Stimulated activated CD4-positive, alpha-beta T cell treated with anti-CD3 and anti-CD28 coated beads, Interleukin-15, amount 100 ng/mL, for 48 hours (primary cell): ENCODE data around the gene SF3B5.
"Not testable (repeated sequence)": the region's sequence is repeated elsewhere in the genome, so short reads cannot be mapped to it uniquely, and the experiment has no call there.

Source experiments
- DNase-seq, 2 donors: peaks; one replicate each; pipeline ENCODE4 v3.0.0-alpha.2; 2020; ENCODE audit warnings: low read depth in 2 of 2

The SF3B5 gene

DNA sequence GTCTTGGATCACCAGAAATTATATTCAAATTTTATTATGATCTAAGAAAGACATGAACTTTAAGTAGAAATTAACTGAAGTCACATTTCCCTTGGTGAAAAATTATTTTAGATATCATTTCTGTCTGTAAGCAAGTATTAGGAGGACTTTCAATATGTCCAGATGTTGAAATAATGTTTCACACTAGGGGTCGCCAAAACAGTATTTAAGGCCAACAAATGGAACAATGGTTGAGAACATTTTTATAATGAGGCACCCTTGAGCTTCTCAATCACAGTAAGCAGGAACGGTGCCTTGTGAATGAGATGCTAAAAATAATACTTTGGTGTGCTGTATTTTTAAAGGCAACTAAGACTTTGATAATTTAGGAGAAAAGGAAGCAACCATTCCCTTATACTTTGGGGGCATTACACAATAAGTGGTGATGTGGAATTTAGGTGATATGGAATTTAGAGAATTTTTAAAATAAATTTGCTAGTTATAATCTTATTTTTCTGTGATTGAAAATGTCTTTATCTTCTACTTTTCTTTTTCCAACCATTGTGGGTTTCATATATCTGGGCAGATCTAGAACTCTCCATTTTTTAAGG lies 9.6 kb upstream of the SF3B5 start:
- DNase-seq: peak in 1 of 2 donors; percentile 17

DNA sequence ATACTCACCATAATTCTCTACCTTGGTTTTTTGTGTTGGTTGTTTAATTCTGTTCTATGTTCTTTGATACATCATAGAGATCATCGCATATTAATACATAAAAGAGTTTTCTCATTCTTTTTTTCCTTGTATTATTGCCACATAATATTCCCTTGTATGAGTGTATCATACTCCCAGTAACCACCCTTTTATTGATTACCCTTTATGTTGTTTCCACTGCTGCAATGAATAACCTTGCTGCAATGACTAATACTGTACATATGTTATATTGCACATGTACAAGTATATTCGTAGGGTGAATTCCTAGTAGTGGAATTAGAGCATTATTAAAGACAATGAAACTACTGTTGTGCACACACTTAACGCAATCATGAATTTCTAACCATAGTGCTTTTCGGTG lies 9.1 kb upstream of the SF3B5 start:
- no peak for DNase-seq

DNA sequence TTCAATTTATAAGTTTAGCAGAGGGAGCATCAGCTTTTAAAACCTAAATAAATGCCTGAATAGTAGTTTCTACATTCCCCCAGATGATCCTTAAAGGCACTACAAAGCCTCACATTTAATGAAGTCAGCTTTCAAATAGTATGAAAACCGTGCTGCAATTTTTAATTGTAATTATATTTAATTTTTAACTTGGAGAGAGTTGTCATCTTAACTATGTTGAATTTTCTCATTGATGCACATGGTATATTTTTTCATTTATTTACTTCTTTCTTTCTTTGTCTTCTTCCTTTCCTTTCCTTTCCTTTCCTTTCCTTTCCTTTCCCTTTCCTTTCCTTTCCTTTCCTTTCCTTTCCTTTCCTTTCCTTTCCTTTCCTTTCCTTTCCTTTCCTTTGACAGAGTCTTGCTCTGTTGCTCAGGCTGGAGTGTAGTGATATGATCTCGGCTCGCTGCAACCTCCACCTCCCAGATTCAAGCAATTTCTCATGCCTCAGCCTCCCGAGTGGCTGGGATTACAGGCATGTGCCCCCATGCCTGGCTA lies 7.7 kb upstream of the SF3B5 start:
- DNase-seq: no peak

DNA sequence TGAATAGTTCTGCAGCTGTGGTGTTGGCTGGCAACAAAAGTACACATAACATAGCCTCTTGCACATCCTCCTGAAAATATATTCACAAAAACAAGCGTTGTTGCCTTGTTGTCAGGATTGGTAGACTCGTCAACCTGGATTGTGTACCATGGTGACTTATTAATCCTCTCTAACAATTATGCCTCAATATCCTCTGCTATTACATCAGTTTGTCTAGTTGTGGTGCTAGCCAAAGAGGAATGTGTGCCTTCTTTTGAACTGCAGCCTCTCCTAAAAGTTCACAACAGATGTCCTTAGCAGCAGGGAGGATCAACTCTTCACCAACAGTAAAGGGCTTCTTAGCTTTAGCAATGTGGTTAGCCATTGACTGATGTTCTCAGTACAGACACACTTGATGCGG lies 3.6 kb upstream of the SF3B5 start:
- no peak for DNase-seq

DNA sequence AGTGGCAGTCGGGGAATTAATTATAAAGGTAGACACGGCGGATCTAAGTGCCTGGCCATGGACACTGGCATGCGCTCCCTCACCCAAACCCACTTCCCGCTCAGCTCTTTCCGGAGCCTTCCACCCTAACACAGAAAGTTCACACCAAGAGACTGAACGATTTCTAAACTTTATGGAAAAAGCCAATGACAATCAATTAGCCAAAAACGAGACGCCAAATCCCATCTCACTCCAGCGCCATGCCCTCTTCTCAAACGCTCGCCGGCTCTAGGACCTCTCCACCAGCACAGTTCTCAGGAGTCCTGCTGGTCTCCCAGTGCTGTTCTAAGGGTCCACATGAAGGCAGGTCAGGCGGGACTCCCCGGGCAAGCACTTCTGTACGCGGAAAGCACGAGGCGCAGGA lies 641 bp downstream of the SF3B5 start:
- DNase-seq: no peak

DNA sequence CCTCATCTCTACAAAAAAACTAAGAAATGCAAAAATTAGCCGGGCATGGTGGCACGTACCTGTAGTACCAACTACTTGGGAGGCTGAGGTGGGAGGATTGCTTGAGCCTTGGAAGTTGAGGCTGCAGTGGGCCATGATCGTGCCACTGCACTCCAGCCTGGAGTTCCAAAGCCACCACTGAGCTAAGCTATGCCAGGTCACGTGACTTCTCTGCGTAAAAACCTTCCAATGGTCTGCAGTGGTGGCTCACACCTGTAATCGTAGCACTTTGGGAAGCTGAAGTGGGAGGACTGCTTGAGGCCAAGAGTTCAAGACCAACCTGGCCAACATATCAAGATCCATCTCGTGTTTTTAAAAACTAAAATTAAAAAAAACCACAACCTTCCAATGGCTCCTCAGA lies 1.7 kb downstream of the SF3B5 start:
- no peak for DNase-seq

DNA sequence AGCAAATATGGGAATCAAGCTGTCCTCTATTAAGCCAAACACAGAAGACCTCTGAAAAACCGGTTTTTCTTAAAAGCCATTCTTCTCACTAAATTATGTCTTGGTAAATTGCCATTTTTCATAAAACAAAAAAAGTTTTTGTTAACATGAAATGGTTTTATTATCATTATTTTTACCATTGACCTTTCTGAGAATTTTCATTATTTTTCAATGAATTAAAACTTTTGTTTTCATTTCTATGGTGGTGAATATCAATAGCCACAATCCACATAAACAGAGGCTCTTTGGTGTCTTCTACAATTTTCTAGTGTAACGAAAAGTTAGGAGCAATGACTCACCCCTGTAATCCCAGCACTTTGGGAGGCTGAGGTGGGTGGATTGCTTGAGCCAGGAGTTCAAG lies 2.1 kb downstream of the SF3B5 start:
- DNase-seq: no peak

DNA sequence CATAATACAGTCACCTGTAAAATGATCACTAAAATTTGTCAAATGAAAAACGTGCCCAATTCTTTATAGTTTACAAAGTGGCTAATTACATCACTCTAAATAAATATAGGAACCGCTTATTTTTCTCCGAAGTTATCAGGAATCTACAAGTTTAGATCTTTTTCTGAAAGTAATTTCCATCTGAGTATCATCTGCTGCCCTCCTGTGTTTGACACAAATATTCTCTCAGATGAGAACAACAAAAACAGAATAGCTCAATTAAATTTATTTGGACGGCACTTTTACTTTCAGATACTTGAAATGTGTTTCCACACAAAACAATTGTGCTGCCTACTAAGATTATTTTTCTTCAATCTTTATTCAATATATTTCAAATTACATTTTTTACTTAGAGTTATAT lies 5.0 kb downstream of the SF3B5 start:
- no peak for DNase-seq

DNA sequence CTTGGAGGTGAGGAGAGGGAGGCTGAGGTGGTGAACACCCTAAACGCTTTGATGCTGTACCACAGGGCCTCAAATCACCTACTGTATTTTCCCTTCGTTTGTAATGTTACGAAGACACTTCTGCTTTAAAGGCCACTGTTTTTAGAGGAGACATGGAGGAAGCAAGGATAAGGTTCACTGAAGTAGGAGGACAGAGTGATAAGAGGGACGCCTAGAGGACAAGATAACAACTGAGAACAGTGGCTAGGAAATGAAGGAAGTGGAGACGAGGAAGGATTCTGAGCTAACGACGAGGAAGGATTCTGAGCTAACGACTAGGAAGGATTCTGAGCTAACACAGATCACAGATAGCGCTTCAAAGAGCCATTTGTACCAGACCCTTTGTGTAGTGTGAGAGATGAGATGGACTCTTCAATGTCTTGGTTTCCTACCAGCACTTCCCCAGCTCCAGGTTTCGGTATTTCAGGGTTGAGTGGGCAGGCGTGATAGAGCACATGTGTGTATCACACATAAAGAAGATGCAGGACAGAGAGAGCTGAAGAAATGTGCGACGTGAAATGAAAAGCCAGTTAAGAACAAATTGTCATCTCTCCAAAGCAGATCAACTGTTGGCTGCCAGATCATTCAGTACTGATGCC lies 7.5 kb downstream of the SF3B5 start:
- no peak for DNase-seq

DNA sequence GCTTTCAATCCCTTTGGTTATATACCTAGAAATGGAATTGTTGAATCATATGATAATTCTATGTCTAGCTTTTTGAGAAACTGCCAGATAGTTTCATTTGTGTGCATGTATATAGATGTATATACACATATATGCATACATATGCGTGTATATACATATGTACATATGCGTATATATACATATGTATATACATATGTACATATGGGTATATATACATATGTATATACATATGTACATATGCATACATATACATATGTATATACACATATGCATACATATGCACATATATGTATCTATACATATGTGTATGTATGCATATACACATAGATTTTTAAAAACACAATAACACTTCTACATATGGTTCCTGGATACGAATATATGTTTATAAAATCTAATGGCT lies 8.4 kb downstream of the SF3B5 start:
- DNase-seq: no peak

DNA sequence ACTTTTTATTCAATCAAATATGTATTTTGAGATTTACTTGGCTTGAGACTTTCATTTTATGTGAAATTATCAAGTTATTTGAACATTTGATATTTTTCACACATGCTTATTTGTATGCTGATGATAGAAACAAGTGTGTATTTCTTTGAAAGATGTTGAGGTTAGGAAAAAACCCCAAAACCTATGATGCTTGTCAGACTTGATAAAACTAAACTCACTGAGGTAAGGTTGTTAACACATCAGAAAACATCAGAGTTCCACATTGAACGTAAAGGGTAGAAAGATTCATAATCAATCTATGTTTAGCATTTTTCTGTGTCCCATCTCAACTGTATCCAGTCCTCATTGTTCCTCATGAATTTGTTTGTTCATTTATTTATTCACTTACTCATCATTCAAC lies 12.2 kb downstream of the SF3B5 start:
- DNase-seq: no peak

DNA sequence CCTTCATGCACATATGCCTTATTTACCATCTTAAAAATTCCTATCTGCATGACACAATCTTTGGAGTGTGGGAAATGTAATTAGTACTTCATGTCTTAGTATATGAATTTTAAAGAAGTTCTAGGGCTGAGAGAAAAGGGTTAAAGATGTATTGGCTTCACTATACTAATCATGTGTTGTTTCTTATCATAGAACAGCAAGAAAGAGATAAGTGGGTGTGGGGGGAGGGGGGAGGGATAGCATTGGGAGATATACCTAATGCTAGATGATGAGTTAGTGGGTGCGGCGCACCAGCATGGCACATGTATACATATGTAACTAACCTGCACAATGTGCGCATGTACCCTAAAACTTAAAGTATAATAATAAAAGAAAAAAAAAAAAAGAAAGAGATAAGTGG lies 13.0 kb downstream of the SF3B5 start:
- not testable (repeated sequence) for DNase-seq

DNA sequence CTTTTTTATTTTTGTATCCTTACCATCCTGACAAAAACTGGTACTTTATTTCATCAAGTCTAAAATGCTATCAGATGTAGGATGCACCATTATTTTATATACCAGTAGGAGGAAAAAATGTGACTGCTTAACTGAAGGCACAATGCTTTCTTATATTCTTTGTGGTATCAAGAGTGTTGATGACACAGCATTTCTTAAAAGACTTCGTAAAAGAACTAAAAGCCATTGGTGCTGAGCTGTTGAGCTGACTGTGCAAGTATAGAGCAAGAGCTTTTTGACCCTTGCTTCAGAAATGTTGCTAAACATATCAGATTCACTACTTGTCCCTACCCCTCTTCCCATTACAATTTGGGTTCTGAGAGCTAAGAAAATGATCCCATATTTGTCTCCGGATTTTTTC lies 17.5 kb downstream of the SF3B5 start:
- no peak for DNase-seq

DNA sequence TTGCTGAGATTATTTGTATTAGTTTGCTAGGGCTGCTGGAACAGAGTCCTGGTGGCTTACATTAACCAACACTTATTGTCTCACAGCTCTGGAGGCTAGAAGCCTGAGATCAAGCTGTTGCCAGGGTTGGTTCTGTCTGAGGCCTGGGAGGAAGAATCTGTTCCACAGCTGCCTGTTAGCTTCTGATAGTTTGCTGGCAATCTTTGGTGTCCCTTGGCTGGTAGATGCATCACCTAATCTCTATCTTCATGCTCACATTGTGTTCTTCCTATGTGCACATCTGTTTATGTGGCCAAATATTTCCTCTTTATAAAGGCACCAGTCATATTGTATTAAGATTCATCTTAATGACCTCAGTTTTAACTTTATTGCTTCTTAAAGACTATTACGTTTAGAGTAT lies 19.5 kb downstream of the SF3B5 start:
- DNase-seq: no peak

DNA sequence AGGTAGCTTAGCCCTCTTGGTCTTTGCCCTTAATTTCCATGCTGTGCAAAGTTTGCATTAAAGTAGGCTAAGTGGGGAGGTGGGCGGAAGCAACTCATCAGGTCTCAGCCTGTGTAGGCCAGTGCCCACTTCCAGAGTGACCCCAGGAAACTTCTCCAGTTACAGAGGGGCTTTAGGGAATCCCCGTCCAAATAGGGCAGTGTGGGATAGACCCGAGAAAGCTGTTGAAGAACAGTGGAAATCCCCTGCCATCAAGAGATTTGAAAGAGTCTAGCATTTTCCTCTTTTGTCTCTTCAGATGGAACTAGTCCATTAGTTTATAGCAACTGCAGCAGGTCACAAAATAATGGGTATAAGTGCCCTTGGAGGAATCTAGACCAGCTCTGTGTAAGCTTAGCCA lies 20.2 kb downstream of the SF3B5 start:
- no peak for DNase-seq

DNA sequence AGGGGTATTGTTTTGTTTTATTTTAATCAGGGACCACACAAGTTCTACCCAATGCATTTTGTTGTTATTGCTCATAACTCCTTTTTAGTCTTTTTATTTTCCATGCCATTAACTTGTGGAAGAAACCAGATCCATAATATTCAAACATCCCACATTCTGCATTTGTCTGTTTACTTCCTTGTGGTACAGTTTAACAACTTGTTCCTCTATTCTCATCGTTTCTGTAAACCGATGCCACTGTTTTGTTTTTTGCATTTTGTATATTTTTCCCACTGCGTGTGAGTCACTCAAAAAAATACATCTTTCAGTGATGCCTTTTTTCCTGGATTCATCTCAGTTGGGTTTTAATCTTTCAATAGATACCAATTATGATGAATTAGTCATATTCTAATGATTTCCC lies 22.3 kb downstream of the SF3B5 start:
- DNase-seq: no peak

DNA sequence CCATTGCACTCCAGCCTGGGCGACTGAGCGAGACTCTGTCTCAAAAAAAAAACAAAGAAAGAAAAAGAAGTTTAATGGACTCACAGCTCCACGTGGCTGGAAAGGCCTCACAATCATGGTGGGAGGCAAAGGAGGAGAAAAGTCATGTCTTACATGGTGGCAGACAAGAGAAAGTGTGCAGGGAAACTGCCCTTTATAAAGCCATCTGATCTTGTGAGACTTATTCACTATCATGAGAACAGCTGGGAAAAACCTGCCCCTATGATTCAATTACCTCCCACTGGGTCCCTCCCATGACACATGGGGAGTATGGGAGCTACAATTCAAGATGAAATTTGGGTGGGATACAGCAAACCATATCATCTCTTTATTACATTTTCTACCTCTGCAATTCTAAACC lies 25.9 kb downstream of the SF3B5 start:
- DNase-seq: no peak

DNA sequence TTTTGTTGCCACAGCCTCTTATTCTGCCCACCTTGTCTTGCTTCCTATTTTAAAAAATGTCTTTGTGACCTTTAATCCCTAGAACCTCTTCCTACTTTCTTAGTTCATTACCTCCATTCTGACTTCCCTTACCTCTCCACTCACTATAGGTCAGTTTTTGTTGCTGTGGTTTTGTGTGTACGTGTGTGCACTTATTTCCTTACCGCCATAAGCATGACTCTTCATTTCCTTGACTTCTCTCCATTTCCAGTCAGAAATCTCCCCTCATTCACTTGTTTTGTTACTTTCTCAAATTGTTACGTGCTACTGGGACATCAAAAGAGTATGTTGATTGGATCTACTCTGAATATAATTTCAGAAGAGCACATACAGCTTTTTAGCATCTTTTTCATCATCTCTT lies 26.6 kb downstream of the SF3B5 start:
- DNase-seq: no peak

DNA sequence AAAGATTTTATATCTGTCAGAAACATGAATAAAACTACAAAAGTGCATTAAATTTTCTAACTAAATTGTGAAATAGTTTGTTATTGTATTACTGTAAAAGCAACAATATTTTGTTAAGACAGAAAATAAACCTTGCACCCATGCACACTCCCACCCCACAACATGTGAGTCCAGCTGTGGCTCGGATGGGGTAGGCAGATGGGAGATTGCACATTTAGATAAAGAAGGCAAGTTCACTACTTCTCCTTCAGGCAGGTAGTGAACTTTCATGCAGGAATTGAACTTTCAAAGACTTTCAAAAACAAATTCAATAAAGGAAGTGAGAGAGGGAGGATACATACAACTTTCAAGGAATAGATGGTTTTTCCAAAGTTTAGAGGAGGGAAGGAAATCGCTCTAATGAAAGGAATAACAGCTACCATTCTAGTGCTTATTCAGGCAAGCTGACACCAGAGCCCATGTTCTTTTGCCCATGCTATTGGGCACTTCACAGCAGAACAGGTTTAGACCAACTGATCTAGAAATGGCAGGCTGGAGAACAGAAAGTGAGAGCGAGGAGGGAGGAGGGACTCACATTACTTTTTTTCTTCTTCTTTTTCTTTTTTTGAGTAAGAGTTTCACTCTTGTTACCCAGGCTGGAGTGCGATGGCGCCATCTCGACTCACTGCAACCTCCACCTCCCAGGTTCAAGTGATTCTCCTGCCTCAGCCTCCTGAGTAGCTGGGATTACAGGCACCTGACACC lies 28.5 kb downstream of the SF3B5 start:
- DNase-seq: peak in 1 of 2 donors; percentile 33

DNA sequence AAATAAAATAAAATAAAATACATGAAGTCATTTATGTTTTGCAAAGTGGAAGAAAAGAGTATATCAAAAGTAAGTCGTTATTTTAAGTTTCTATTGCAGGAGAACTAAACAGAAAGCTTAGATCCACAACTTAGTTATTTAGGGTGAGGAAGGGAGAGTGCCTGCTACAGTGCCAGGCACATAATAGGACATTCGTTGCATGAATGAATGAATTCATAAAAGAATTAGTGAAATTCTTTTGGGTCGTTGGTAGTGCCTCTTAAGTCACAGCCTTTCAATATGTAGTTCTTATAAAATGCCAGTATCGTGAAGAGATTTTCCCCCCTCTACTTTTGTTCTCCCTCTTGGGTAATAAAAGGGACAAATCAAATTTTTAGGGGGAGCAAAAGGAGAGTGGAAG lies 29.1 kb downstream of the SF3B5 start:
- no peak for DNase-seq

DNA sequence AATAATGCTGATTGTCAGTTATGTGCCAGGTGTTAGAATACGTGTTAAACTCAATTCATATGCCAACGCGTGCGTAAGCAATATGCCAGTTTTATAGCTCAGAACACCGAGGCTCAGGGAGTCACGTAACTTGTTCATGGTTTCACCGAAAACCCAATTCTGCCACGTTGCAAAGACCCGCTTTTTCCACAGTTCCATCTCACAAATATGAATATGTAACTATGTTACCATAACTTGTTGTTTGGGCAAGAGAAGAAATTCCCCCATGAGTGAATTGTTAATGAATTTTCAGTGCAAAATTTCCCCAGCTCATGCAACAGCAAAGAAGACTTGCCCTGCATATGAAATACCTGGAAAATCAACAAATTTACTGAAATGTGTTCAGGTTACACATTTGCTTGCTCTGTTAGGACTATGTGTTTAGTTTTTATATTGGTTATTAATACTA lies 30.1 kb downstream of the SF3B5 start:
- no peak for DNase-seq

DNA sequence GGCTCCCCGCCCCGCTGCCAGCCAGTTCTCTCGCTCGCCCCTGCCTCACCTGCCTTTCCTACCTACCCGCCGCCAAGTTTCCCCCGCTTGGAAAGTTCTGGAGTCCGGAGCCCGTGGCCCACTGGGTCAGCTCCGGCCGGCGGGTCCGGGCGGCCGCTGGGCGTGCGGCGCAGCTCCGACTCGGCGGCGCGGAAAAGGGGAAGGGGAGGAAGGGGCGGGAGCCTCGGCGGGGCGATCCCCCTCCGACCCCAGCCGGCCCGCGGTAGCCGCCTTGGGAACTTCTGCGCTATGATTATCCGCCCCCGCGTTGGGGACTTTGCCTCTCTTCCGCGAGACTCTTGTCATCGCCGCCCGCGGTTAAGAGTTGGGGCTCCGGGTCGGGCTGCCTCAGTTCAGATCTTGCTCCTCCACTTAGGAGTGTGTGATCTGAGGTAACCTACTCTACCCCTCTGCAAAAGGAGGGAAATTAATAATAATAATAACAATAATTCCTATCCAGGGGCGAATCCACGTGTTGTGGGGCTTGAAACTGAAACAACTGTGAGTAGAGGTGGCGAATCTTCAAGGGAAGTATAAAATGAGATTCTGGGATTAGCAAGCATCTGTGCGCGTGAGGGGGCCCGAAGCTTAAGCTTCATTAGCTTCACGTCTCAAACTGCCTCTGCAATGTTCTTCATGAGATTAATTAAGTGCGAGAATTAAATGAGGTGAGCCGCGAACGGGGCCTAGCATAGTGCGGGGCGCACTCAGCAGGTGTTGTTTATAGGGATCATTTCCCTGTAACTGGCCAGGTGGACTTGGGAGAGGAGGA lies 30.8 kb downstream of the SF3B5 start:
- peak; percentile 44 to 69 for DNase-seq
